ENCODE measurements around the gene ALDH7A1.

The ALDH7A1 gene

DNA sequence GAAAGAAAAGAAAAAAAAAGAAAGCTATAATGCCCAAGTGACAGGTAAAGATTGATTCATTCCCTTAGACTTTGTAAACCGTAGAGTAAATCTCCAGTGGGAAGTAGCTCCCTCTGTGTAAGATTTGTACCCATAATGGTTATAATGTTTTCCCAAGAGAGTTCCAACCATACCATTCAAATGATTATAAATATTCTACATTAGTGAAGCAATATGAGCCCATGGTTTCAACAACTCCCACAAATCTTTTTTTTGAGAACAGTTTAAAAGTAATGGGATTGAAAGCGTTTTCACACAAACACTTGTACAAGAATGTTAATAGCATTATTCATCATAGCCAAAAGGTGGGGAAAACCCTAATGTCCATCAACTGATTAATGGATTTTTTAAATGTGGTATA lies 113.8 kb downstream of the ALDH7A1 start:
- TF ChIP-seq, protein P1, sequence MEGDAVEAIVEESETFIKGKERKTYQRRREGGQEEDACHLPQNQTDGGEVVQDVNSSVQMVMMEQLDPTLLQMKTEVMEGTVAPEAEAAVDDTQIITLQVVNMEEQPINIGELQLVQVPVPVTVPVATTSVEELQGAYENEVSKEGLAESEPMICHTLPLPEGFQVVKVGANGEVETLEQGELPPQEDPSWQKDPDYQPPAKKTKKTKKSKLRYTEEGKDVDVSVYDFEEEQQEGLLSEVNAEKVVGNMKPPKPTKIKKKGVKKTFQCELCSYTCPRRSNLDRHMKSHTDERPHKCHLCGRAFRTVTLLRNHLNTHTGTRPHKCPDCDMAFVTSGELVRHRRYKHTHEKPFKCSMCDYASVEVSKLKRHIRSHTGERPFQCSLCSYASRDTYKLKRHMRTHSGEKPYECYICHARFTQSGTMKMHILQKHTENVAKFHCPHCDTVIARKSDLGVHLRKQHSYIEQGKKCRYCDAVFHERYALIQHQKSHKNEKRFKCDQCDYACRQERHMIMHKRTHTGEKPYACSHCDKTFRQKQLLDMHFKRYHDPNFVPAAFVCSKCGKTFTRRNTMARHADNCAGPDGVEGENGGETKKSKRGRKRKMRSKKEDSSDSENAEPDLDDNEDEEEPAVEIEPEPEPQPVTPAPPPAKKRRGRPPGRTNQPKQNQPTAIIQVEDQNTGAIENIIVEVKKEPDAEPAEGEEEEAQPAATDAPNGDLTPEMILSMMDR (IDR thresholded peaks at IDR 0.05; ENCODE audit: control extremely low read depth, extremely low read depth, low read depth, missing control alignments) = no peak
- CTCF ChIA-PET = no interaction called here
- DNase-seq (ENCODE audit: extremely low spot score) = no peak
- POLR2A ChIA-PET = interaction anchor here (0.6 kb wide), 1 partner anchor 36 kb away, joined by 8 read pairs; no protein-coding TSS in a partner anchor

Measured in GM10248 (cell line).